HepG2 (cell line): ENCODE results near the gene FBXO2. TPM values are rescaled to one million over a fixed set of nuclear protein-coding genes. Genes with fewer than 3 reads are reported as not detected.

Experiments
- ADNP ChIP-seq: sonication (generic); formaldehyde crosslinking; IDR thresholded peaks from 2 replicates; pipeline ENCODE4 v1.4.0; 2020; ENCODE audit warnings: missing genetic modification reagents
- CCAR2 ChIP-seq: fragments of 200-400 bp; formaldehyde crosslinking; optimal IDR thresholded peaks from 2 replicates; pipeline ENCODE3; 2018; ENCODE audit warnings: low read depth, mild to moderate bottlenecking, low read length, moderate library complexity
- CHCHD3 ChIP-seq: sonication (generic); formaldehyde crosslinking; IDR thresholded peaks from 2 replicates; pipeline ENCODE4 v1.8.0; 2022; ENCODE audit warnings: mild to moderate bottlenecking, missing genetic modification reagents, moderate library complexity
- CHD2 ChIP-seq: IDR thresholded peaks from 2 replicates; pipeline ENCODE4 v1.6.1; 2011; ENCODE audit warnings: low read depth, low read length, improper control_type of control experiment
- CREB3 ChIP-seq: sonication (generic); formaldehyde crosslinking; IDR thresholded peaks from 2 replicates; pipeline ENCODE4 v1.5.0; 2020; ENCODE audit warnings: missing genetic modification reagents
- DPF2 ChIP-seq: sonication (generic); formaldehyde crosslinking; IDR thresholded peaks from 2 replicates; pipeline ENCODE4 v1.4.0; 2020; ENCODE audit warnings: mild to moderate bottlenecking, low read depth, missing genetic modification reagents, borderline replicate concordance
- FOXK1 ChIP-seq: sonication (generic); formaldehyde crosslinking; IDR thresholded peaks from 2 replicates; pipeline ENCODE4 v1.4.0; 2020; ENCODE audit warnings: low read depth, missing genetic modification reagents, borderline replicate concordance
- GMEB2 ChIP-seq: IDR thresholded peaks from 2 replicates; pipeline ENCODE4 v1.6.1; 2016; ENCODE audit warnings: missing biosample characterization, missing genetic modification reagents, low read depth
- KDM4B ChIP-seq: sonication (generic); formaldehyde crosslinking; IDR thresholded peaks from 2 replicates; pipeline ENCODE4 v1.4.0; 2020; ENCODE audit warnings: missing genetic modification reagents
- LCORL ChIP-seq, 2 experiments: fragments of 450-650 bp in 1 of 2; sonication (generic) in 1 of 2; formaldehyde crosslinking in 1 of 2; IDR thresholded peaks; 2 replicates each; pipeline versions ENCODE4 v1.5.0 to v1.6.1; 2017 to 2020; ENCODE audit warnings: antibody characterized with exemption in 1 of 2, missing genetic modification reagents in 1 of 2
- MTA3 ChIP-seq: sonication (generic); formaldehyde crosslinking; IDR thresholded peaks from 2 replicates; pipeline ENCODE4 v1.4.0; 2020; ENCODE audit warnings: missing genetic modification reagents
- MYC ChIP-seq: sonication (generic); formaldehyde crosslinking; IDR thresholded peaks from 2 replicates; pipeline ENCODE4 v1.9.0; 2021; ENCODE audit warnings: missing genetic modification reagents, borderline replicate concordance
- MYPOP ChIP-seq: sonication (generic); formaldehyde crosslinking; IDR thresholded peaks from 2 replicates; pipeline ENCODE4 v1.8.1; 2023; ENCODE audit warnings: mild to moderate bottlenecking, moderate library complexity, missing genetic modification reagents
- PCBP1 ChIP-seq: fragments of 200-400 bp; formaldehyde crosslinking; IDR thresholded peaks from 2 replicates; pipeline ENCODE4 v1.6.1; 2017; ENCODE audit warnings: mild to moderate bottlenecking, low read depth, low read length, borderline replicate concordance
- RNF2 ChIP-seq: fragments of 450-650 bp; conservative IDR thresholded peaks from 2 replicates; pipeline ENCODE4 v1.6.1; 2016; ENCODE audit warnings: low read depth
- SKI ChIP-seq: fragments of 450-650 bp; IDR thresholded peaks from one replicate; pipeline ENCODE4 v1.6.1; 2018; ENCODE audit warnings: mild to moderate bottlenecking; ENCODE audit not compliant: partially characterized antibody
- SOX6 ChIP-seq, 2 experiments: fragments of 450-650 bp in 1 of 2; sonication (generic) in 1 of 2; formaldehyde crosslinking in 1 of 2; IDR thresholded peaks; 2 replicates each; pipeline versions ENCODE4 v1.4.0 to v1.6.1; 2017 to 2020; ENCODE audit warnings: antibody characterized with exemption in 1 of 2, mild to moderate bottlenecking in 1 of 2, missing genetic modification reagents in 1 of 2
- TBX3 ChIP-seq: fragments of 450-650 bp; IDR thresholded peaks from 2 replicates; pipeline ENCODE4 v1.6.1; 2017; ENCODE audit warnings: antibody characterized with exemption, mild to moderate bottlenecking, inconsistent platforms, borderline replicate concordance
- ZMYM4 ChIP-seq: sonication (generic); formaldehyde crosslinking; IDR thresholded peaks from 2 replicates; pipeline ENCODE4 v1.8.1; 2023; ENCODE audit warnings: mild to moderate bottlenecking, missing genetic modification reagents
- ZNF17 ChIP-seq: sonication (generic); formaldehyde crosslinking; IDR thresholded peaks from 2 replicates; pipeline ENCODE4 v1.5.0; 2020; ENCODE audit warnings: mild to moderate bottlenecking, missing genetic modification reagents
- ZNF331 ChIP-seq: sonication (generic); formaldehyde crosslinking; IDR thresholded peaks from 2 replicates; pipeline ENCODE4 v1.4.0; 2020; ENCODE audit warnings: missing genetic modification reagents
- ZNF543 ChIP-seq: sonication (generic); formaldehyde crosslinking; IDR thresholded peaks from 2 replicates; pipeline ENCODE4 v1.4.0; 2020; ENCODE audit warnings: mild to moderate bottlenecking, missing genetic modification reagents
- ZNF607 ChIP-seq: sonication (generic); formaldehyde crosslinking; IDR thresholded peaks from 2 replicates; pipeline ENCODE4 v1.5.1; 2020; ENCODE audit warnings: missing genetic modification reagents, mild to moderate bottlenecking, borderline replicate concordance
- ZNF713 ChIP-seq: sonication (generic); formaldehyde crosslinking; IDR thresholded peaks from 2 replicates; pipeline ENCODE4 v1.4.0; 2020; ENCODE audit warnings: mild to moderate bottlenecking, missing genetic modification reagents
- ZNF768 ChIP-seq: sonication (generic); formaldehyde crosslinking; IDR thresholded peaks from 2 replicates; pipeline ENCODE4 v1.4.0; 2020; ENCODE audit warnings: missing genetic modification reagents
- ZNF780A ChIP-seq: sonication (generic); formaldehyde crosslinking; IDR thresholded peaks from 2 replicates; pipeline ENCODE4 v1.8.0; 2022; ENCODE audit warnings: mild to moderate bottlenecking, missing genetic modification reagents, moderate library complexity
- polyA plus RNA-seq, 8 experiments: library from polyadenylated mRNA; depleted of rRNA in 3 of 8; stranded (reverse) in 7 of 8; unstranded in 1 of 8; fragments of >200 nt; fragmentation: Illumina TruSeq in 4 of 8; extraction: Trizol in 4 of 8; gene quantifications; 2 replicates each; pipeline versions ENCODE4 v1.2.1 to v1.2.3, GENCODE V29; 2011 to 2016; ENCODE audit warnings: low read depth in 4 of 8, missing spikeins in 1 of 8, mixed read lengths in 1 of 8; ENCODE audit not compliant: insufficient read depth in 1 of 8
- total RNA-seq, 5 experiments: library from RNA; depleted of rRNA; stranded (reverse); fragments of >200 nt; fragmentation: Illumina TruSeq; extraction: Trizol; gene quantifications; 2 replicates each; pipeline ENCODE4 v1.2.3, GENCODE V29; 2016; ENCODE audit warnings: low read depth in 1 of 5

Gene FBXO2
- total and polyA plus RNA-seq, 2 of the 13 experiments (the other 11 are each of a cell fraction or from before 2014, with no cell fraction given): 79.3 to 112 TPM

GRCh38 chr1:11681071-11681771 lies 27.0 kb upstream of the FBXO2 start, which contains the start of gene MAD2L2 (continued):
- TF ChIP-seq LCORL (IDR thresholded peaks at IDR 0.05) (no peak), LCORL (CRISPR knock-in tag; IDR thresholded peaks at IDR 0.05) (peak; percentile 78), MYPOP (peak; percentile 42; the same call in 1 of the 2 replicates), SKI (no peak), MYC (no peak; the same call in 1 of the 2 replicates), MTA3 (CRISPR knock-in tag) (no peak), ZNF543 (CRISPR knock-in tag) (no peak), ZMYM4 (CRISPR knock-in tag) (peak; percentile 94), FOXK1 (CRISPR knock-in tag) (no peak), ZNF768 (CRISPR knock-in tag) (no peak), ZNF331 (CRISPR knock-in tag) (peak; percentile 55; the same call in 1 of the 2 replicates), CHD2 (no peak), SOX6 (IDR thresholded peaks at IDR 0.05) (no peak), SOX6 (CRISPR knock-in tag; IDR thresholded peaks at IDR 0.05) (no peak), CREB3 (0 out of 2 replicates have a peak, but pooled peaks have one; percentile 2), CHCHD3 (CRISPR knock-in tag) (no peak), ZNF713 (CRISPR knock-in tag) (no peak), CCAR2 (no peak), ZNF780A (CRISPR knock-in tag) (no peak), KDM4B (CRISPR knock-in tag) (no peak), DPF2 (no peak), ZNF607 (CRISPR knock-in tag) (no peak; the same call in 1 of the 2 replicates), ZNF17 (CRISPR knock-in tag) (no peak), ADNP (CRISPR knock-in tag) (no peak), TBX3 (no peak), PCBP1 (no peak), RNF2 (no peak), GMEB2 (0 out of 2 replicates have a peak, but pooled peaks have one; percentile 28)
